Effector memory CD8-positive, alpha-beta T cell (primary cell): Measurements from ENCODE around the gene MPND.

ENCODE experiments used
- ATAC-seq: fragments of 150-1000 bp; cut with Tn5 transposase; replicated peaks from 2 replicates; pipeline ENCODE4 v1.10.0; 2021; ENCODE audit warnings: mild to moderate bottlenecking, moderate library complexity
- DNase-seq, 3 experiments: peaks; one replicate each; pipeline ENCODE4 v3.0.0; 2021
- H3K27ac Mint-ChIP-seq, 2 donors: one replicate each; pipeline ENCODE4 v1.8.0; 2022; ENCODE audit warnings: mild to moderate bottlenecking in 2 of 2, mixed read lengths in 2 of 2, moderate library complexity in 2 of 2
- H3K27me3 Mint-ChIP-seq, 2 donors: one replicate each; pipeline ENCODE4 v1.8.0; 2022; ENCODE audit warnings: mixed read lengths in 2 of 2
- H3K36me3 Mint-ChIP-seq: one replicate; pipeline ENCODE4 v1.8.0; 2022; ENCODE audit warnings: mild to moderate bottlenecking, moderate library complexity, mixed read lengths; ENCODE audit not compliant: insufficient read depth
- H3K4me1 Mint-ChIP-seq, 2 donors: one replicate each; pipeline ENCODE4 v1.8.0; 2022; ENCODE audit warnings: low read depth in 2 of 2, mixed read lengths in 2 of 2
- H3K4me3 Mint-ChIP-seq, 2 donors: one replicate each; pipeline ENCODE4 v1.8.0; 2022; ENCODE audit warnings: mild to moderate bottlenecking in 2 of 2, mixed read lengths in 2 of 2, moderate library complexity in 2 of 2
- H3K9me3 Mint-ChIP-seq, 2 donors: one replicate each; pipeline ENCODE4 v1.8.0; 2022; ENCODE audit warnings: mixed read lengths in 2 of 2

Gene MPND

DNA sequence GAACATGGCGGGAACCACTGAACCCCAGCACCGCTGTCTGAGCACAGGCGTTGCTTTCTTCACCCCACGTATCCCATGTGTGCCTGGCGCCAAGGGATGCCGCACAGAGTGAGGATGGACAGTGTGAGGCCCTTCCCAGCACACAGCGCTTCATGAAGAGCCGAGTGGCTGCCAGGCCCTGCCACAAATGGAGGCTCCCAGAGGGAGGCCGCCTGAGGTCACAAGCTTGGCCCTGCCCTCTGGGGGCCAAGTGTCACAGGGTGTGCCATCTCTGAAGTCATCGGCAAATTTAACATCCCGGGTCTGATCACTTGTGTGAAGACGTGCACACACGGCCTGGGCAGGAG is 24.4 kb downstream of the MPND start:
- Mint-ChIP-seq H3K4me1 (peaks cover 16 to 28% of the 10 kb centered on the region in 2 donors), H3K27me3 (no peaks in the 10 kb centered on the region), H3K4me3 (peak overlapping the region in 1 of 2 donors; percentile 55), H3K27ac (peak overlapping the region; percentile 81 to 84), H3K36me3 (peaks cover 57% of the 10 kb centered on the region), H3K9me3 (no peaks in the 10 kb centered on the region)
- ATAC-seq (no peak), DNase-seq (no peak)

GRCh38 chr19:4368128-4368820 is 24.9 kb downstream of the MPND start:
- H3K27me3 Mint-ChIP-seq, result no peaks in the 10 kb centered on the region
- ATAC-seq, result no peak
- no peaks in the 10 kb centered on the region for H3K9me3 Mint-ChIP-seq
- peak overlapping the region; percentile 84 to 90 for H3K27ac Mint-ChIP-seq
- peaks cover 16 to 30% of the 10 kb centered on the region in 2 donors for H3K4me1 Mint-ChIP-seq
- H3K4me3 Mint-ChIP-seq, result peak overlapping the region; percentile 86 to 93
- DNase-seq, result no peak
- H3K36me3 Mint-ChIP-seq, result peaks cover 53% of the 10 kb centered on the region

GRCh38 chr19:4369109-4369887 is 25.9 kb downstream of the MPND start:
- peak; percentile 70 to 74 (median 71) for DNase-seq
- Mint-ChIP-seq H3K27me3 (no peaks in the 10 kb centered on the region), H3K36me3 (peaks cover 48% of the 10 kb centered on the region), H3K27ac (peak overlapping the region; percentile 84 to 90), H3K4me3 (peak overlapping the region; percentile 86 to 93), H3K4me1 (peaks cover 21 to 35% of the 10 kb centered on the region in 2 donors), H3K9me3 (no peaks in the 10 kb centered on the region)
- peak; percentile 72 for ATAC-seq

DNA sequence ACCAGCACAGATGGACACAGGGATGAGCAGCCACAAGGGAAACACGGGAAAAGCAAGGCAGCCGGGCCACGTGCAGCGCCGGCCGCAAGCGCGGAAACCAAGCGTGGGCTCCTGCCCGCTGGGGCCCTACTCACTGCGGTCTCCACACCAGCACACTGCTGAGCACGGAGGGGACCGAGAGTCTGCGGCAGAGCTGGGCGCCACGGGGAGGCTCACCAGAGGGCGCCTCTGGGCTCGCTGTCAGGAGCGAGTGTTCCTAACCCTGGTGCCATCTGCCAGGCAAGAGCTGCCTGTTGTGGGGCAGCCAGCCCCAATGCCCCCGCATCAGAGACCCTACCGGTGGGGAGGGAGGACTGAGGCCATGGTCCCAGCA is 26.5 kb downstream of the MPND start:
- H3K4me1 Mint-ChIP-seq, result peaks cover 21 to 35% of the 10 kb centered on the region in 2 donors
- no peaks in the 10 kb centered on the region for H3K9me3 Mint-ChIP-seq
- H3K27ac Mint-ChIP-seq, result peak overlapping the region; percentile 84 to 90
- H3K27me3 Mint-ChIP-seq, result no peaks in the 10 kb centered on the region
- ATAC-seq, result peak; percentile 75
- peak overlapping the region; percentile 86 to 93 for H3K4me3 Mint-ChIP-seq
- H3K36me3 Mint-ChIP-seq, result peaks cover 45% of the 10 kb centered on the region
- DNase-seq, result peak; percentile 67 to 71 (median 69)

- Mint-ChIP-seq H3K27me3 (no peaks in the 10 kb centered on the region), H3K4me1 (peaks cover 21 to 35% of the 10 kb centered on the region in 2 donors), H3K36me3 (peaks cover 41% of the 10 kb centered on the region), H3K4me3 (peak overlapping the region; percentile 86 to 93), H3K9me3 (no peaks in the 10 kb centered on the region), H3K27ac (peak overlapping the region; percentile 84 to 90)
- ATAC-seq (no peak), DNase-seq (no peak)
Observed at GRCh38 chr19:4370418-4371041, 27.2 kb downstream of the MPND start.

DNA sequence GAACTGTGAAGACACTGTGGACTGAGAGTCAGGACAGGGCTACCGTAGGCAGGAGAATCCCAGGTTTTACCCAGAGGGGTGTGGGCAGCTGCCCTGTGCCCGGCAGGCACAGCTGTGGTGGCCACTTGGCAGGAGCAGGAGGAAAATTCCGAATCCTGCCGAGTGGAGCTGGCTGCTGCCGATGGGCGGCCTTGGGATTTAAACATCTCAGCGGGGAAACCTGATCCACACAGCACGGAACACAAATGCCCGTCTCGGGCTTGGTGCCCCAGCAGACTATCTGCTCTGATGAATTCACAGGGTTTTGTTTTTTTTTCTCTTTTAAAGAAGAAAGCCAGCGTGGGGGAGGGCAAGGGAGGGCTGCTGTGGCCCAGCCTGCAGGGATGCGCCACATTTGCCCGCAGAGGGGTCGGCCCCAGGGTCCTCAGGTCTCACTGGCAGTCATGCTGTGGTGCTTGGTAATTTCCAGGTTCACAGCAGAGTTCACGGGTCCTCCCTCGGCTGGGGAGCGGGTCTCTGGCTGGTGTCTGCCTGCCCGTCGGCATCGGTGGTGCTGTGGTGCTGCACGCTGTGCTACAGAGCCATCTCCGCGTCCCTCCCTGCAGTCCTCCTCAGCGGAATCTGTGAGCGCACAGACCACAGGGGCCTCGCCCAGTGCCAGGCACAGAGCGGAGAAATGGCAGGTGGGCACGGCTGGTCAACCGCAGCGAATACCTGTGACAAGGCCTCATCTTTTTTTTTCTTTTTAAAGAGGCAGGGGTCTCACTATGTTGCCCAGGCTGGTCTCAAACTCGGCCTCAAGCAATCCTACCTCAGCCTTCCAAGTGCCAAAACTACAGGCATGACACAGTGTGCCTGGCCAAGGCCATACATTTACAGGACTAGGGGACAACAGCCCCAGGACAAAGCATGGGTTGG is 28.1 kb downstream of the MPND start:
- Mint-ChIP-seq H3K27ac (peak overlapping the region; percentile 84 to 90), H3K27me3 (no peaks in the 10 kb centered on the region), H3K36me3 (peaks cover 42% of the 10 kb centered on the region), H3K4me1 (peaks cover 27 to 37% of the 10 kb centered on the region in 2 donors), H3K9me3 (no peaks in the 10 kb centered on the region), H3K4me3 (peak overlapping the region; percentile 86 to 93)
- ATAC-seq, result no peak
- DNase-seq, result no peak

DNA sequence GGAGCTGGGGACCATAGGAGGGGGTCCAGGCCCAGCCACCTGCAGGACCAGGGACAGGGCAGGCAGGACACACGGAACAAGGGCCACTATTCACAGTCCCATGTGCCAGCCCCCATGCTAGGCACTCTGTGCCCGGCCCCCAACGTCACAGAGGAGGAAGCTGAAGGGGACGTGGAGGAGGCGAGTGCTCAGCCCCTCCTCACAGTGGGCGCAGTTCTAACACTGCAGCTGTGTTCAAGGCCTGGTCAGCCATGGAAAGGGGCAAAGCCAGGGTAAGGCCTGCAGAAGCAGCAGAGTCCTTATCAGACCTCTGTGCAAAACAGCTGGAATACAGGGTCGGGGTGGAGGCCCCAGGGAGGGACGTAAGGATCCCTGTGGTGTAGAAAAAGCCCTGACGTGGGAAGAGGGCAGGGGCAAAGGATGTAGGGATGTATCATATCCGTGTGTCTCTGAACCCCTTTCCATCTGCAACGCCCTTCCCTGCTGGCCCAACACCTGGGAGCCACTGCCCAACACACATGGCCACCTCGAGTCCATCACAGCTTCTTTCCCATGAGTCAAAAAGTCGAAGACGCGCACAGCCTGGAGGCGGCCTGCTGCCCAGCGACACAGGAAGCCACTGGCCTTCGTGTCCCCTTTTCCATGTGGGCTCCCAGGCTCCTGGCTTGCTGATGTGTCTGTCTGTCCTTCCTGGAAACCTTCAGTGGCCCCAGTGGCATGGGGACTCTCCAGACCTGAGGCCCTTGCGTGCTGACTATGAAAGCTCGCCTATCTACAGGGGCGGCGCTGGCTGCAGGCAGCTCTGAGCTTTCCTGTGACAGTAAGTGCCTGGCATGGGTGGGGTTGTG is 29.0 kb downstream of the MPND start:
- Mint-ChIP-seq H3K27ac (peak overlapping the region; percentile 31 to 74), H3K4me3 (no peak overlapping the region)
- no peak for ATAC-seq

GRCh38 chr19:4373013-4373367 is 29.6 kb downstream of the MPND start:
- no peak for ATAC-seq
- H3K4me1 Mint-ChIP-seq, result peaks cover 35 to 42% of the 10 kb centered on the region in 2 donors
- H3K36me3 Mint-ChIP-seq, result peaks cover 40% of the 10 kb centered on the region
- no peak for DNase-seq
- no peaks in the 10 kb centered on the region for H3K27me3 Mint-ChIP-seq
- peak overlapping the region in 1 of 2 donors; percentile 74 for H3K27ac Mint-ChIP-seq
- no peak overlapping the region for H3K4me3 Mint-ChIP-seq
- H3K9me3 Mint-ChIP-seq, result no peaks in the 10 kb centered on the region

More for the DNA sequence above, 29.0 kb downstream of the MPND start:
- DNase-seq, result no peak
- H3K27me3 Mint-ChIP-seq, result no peaks in the 10 kb centered on the region
- no peaks in the 10 kb centered on the region for H3K9me3 Mint-ChIP-seq
- H3K36me3 Mint-ChIP-seq, result peaks cover 40% of the 10 kb centered on the region
- peaks cover 35 to 44% of the 10 kb centered on the region in 2 donors for H3K4me1 Mint-ChIP-seq

GRCh38 chr19:4373601-4374497 is 30.5 kb downstream of the MPND start:
- Mint-ChIP-seq H3K27ac (peak overlapping the region in 1 of 2 donors; percentile 69), H3K9me3 (no peaks in the 10 kb centered on the region), H3K36me3 (peaks cover 35% of the 10 kb centered on the region), H3K4me3 (no peak overlapping the region), H3K27me3 (no peaks in the 10 kb centered on the region), H3K4me1 (peaks cover 33 to 38% of the 10 kb centered on the region in 2 donors)
- no peak for ATAC-seq
- no peak for DNase-seq

- no peak for ATAC-seq
- Mint-ChIP-seq H3K4me3 (no peak overlapping the region), H3K9me3 (no peaks in the 10 kb centered on the region)
Observed at GRCh38 chr19:4374498-4375163, 31.3 kb downstream of the MPND start.

More at GRCh38 chr19:4374498-4375163, 31.3 kb downstream of the MPND start:
- no peaks in the 10 kb centered on the region for H3K27me3 Mint-ChIP-seq
- H3K4me1 Mint-ChIP-seq, result peaks cover 30 to 40% of the 10 kb centered on the region in 2 donors
- H3K27ac Mint-ChIP-seq, result no peak overlapping the region
- peaks cover 29% of the 10 kb centered on the region for H3K36me3 Mint-ChIP-seq
- DNase-seq, result no peak
